ENCODE data around the gene STRBP.

GRCh38 chr9:123187131-123187530 lies 81.3 kb downstream of the STRBP start:
- no peak for TF ChIP-seq CTCF (IDR thresholded peaks at IDR 0.05)
- TF ChIP-seq POLR2A (IDR thresholded peaks at IDR 0.05): no peak

All from suprapubic skin (tissue), 3 donors.